Suprapubic skin (tissue), 3 donors: ENCODE data around the gene PFN1.

Experiments used
- POLR2AphosphoS5 ChIP-seq, 3 donors: sonication (generic); formaldehyde crosslinking; IDR thresholded peaks; one replicate each; pipeline ENCODE4 v1.6.1; 2017; ENCODE audit warnings: antibody characterized with exemption in 3 of 3
- TF ChIP-seq, protein P1 (sequence below), 2 donors: fragments of 200-600 bp in 1 of 2; fragments of 450-650 bp in 1 of 2; sonication (generic) in 1 of 2; IDR thresholded peaks; one replicate each; pipeline ENCODE4 v1.5.1; 2016 to 2019; ENCODE audit warnings: antibody characterized with exemption in 2 of 2, mild to moderate bottlenecking in 1 of 2, moderate library complexity in 1 of 2

DNA sequence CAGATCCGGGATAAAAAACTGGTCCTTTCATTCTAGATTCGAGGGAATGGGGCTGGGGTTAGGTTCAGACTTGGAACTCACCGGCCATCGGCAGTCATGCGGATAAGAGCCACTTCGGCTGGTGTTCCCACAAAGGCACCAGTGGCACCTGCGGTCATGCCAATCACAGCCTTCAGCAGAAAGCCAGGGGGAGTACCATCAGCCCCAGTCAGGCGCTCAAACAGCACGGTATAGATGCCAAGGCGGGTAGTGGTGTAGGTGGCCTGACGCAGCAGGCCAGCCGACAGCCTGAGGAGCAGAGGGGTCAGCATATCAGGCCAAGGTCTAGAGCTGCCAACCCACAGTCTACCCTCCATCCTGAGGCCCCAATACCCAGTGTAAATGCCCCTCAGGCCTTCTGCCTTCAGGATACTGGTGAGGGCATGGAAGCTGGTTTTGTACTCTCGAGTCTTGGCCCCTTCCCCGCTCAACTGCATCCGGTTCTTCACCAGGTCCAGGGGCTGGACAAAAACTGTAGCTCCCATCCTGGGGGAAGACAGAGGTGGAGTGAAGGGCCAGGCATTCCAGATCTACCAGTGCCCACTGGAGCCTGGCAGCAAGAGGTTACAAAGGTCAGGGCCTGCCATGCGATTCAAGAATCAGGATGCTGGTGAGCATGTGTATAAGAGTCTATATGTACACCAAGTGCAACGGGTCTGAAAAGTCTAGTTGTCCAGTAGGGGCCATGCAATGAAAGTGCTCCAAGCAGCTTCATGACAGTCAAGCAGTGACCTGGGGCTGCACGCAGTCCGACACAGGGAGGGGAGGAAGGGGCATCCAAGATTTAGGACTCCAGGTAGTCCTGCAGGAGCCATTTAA lies 9.4 kb downstream of the PFN1 start:
- TF ChIP-seq, protein P1, sequence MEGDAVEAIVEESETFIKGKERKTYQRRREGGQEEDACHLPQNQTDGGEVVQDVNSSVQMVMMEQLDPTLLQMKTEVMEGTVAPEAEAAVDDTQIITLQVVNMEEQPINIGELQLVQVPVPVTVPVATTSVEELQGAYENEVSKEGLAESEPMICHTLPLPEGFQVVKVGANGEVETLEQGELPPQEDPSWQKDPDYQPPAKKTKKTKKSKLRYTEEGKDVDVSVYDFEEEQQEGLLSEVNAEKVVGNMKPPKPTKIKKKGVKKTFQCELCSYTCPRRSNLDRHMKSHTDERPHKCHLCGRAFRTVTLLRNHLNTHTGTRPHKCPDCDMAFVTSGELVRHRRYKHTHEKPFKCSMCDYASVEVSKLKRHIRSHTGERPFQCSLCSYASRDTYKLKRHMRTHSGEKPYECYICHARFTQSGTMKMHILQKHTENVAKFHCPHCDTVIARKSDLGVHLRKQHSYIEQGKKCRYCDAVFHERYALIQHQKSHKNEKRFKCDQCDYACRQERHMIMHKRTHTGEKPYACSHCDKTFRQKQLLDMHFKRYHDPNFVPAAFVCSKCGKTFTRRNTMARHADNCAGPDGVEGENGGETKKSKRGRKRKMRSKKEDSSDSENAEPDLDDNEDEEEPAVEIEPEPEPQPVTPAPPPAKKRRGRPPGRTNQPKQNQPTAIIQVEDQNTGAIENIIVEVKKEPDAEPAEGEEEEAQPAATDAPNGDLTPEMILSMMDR (IDR thresholded peaks at IDR 0.05), result no peak
- no peak for TF ChIP-seq POLR2AphosphoS5 (IDR thresholded peaks at IDR 0.05)
